Measurements from ENCODE around the gene CDH4.

CDH4 gene

GRCh38 chr20:61927193-61927825 is 675.2 kb downstream of the CDH4 start:
- H3K27me3 ChIP-seq (ENCODE audit: insufficient read depth, poor library complexity, severe bottlenecking), result no peaks in the 10 kb centered on the region
- no peak for DNase-seq (ENCODE audit: low read depth in 1 of 2, low spot score in 1 of 2)

GRCh38 chr20:61927826-61928541 is 675.9 kb downstream of the CDH4 start:
- no peak for TF ChIP-seq REST (IDR thresholded peaks at IDR 0.05; ENCODE audit: insufficient replicate concordance, low read depth)
- TF ChIP-seq GABPA (IDR thresholded peaks at IDR 0.05; ENCODE audit: low read depth), result no peak
- TF ChIP-seq POLR2AphosphoS5 (IDR thresholded peaks at IDR 0.05; ENCODE audit: low read depth), result no peak
- TF ChIP-seq SPI1 (IDR thresholded peaks at IDR 0.05; ENCODE audit: borderline replicate concordance, low read depth), result no peak
- no peak for TF ChIP-seq CTCF (IDR thresholded peaks at IDR 0.05; ENCODE audit: insufficient read depth, low read length)
- DNase-seq (ENCODE audit: low read depth in 1 of 2, low spot score in 1 of 2), result no peak
- no peaks in the 10 kb centered on the region for H3K27me3 ChIP-seq (ENCODE audit: insufficient read depth, poor library complexity, severe bottlenecking)
- no peak overlapping the region for H3K27ac ChIP-seq (replicated peaks)
- H3K4me3 ChIP-seq (replicated peaks; ENCODE audit: insufficient read depth, low read length), result no peak overlapping the region

More at GRCh38 chr20:61927193-61927825, 675.2 kb downstream of the CDH4 start:
- H3K4me3 ChIP-seq (replicated peaks; ENCODE audit: insufficient read depth, low read length), result no peak overlapping the region
- H3K27ac ChIP-seq (replicated peaks), result no peak overlapping the region
- TF ChIP-seq REST (IDR thresholded peaks at IDR 0.05; ENCODE audit: insufficient replicate concordance, low read depth) (no peak), GABPA (IDR thresholded peaks at IDR 0.05; ENCODE audit: low read depth) (no peak), SPI1 (IDR thresholded peaks at IDR 0.05; ENCODE audit: borderline replicate concordance, low read depth) (no peak), CTCF (IDR thresholded peaks at IDR 0.05; ENCODE audit: insufficient read depth, low read length) (no peak), POLR2AphosphoS5 (IDR thresholded peaks at IDR 0.05; ENCODE audit: low read depth) (no peak)

DNA sequence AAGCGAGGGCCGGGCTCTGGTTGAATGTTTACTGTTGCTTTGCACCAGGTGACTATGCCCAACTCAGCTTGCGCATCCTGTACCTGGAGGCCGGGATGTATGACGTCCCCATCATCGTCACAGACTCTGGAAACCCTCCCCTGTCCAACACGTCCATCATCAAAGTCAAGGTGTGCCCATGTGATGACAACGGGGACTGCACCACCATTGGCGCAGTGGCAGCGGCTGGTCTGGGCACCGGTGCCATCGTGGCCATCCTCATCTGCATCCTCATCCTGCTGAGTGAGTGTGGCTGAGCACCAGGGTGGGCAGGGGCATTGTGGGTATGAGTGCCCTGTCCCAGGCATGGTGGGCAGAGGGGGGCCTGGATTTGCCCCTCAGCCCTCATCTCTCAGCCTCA is 677.5 kb downstream of the CDH4 start:
- Histone ChIP-seq H3K27ac (replicated peaks) (no peak overlapping the region), H3K4me3 (replicated peaks; ENCODE audit: insufficient read depth, low read length) (no peak overlapping the region), H3K27me3 (ENCODE audit: insufficient read depth, poor library complexity, severe bottlenecking) (no peaks in the 10 kb centered on the region)
- TF ChIP-seq REST (IDR thresholded peaks at IDR 0.05; ENCODE audit: insufficient replicate concordance, low read depth) (no peak), SPI1 (IDR thresholded peaks at IDR 0.05; ENCODE audit: borderline replicate concordance, low read depth) (no peak), CTCF (IDR thresholded peaks at IDR 0.05; ENCODE audit: insufficient read depth, low read length) (no peak), GABPA (IDR thresholded peaks at IDR 0.05; ENCODE audit: low read depth) (no peak), POLR2AphosphoS5 (IDR thresholded peaks at IDR 0.05; ENCODE audit: low read depth) (no peak)
- no peak for DNase-seq (ENCODE audit: low read depth in 1 of 2, low spot score in 1 of 2)
